ENCODE results near the gene M1AP. TPM values are rescaled to one million over a fixed set of nuclear protein-coding genes. Genes with fewer than 3 reads are reported as not detected.

M1AP gene
- total and polyA plus RNA-seq, 7 donors, result 0.01 to 0.21 TPM; not detected in 5

GRCh38 chr2:74538881-74539339, 109.2 kb downstream of the M1AP start:
- Histone ChIP-seq H3K27ac (no peak overlapping the region), H3K9me3 (no peaks in the 10 kb centered on the region), H3K4me1 (no peaks in the 10 kb centered on the region), H3K4me3 (no peak overlapping the region), H3K36me3 (ENCODE audit: insufficient read depth in 1 of 2, low read depth in 1 of 2) (peaks cover 0 to 1% of the 10 kb centered on the region in 2 donors), H3K27me3 (ENCODE audit: insufficient read depth in 3 of 3, low read length in 2 of 3) (no peaks in the 10 kb centered on the region)
- intact Hi-C loops (cut with DNase I), result no loop called here
- no peak for TF ChIP-seq CTCF (IDR thresholded peaks at IDR 0.05)
- WGBS, 3 donors, result 77 to 81% (median 77%) methylated on average over 7 of the region's 7 CpGs
- DNase-seq (no peak), ATAC-seq (no peak)

GRCh38 chr2:74537140-74537539, 111.0 kb downstream of the M1AP start:
- no peak for TF ChIP-seq CTCF (IDR thresholded peaks at IDR 0.05)
- Histone ChIP-seq H3K4me1 (peaks cover under 1% of the 10 kb centered on the region), H3K36me3 (ENCODE audit: insufficient read depth in 1 of 2, low read depth in 1 of 2) (peaks cover 5 to 19% of the 10 kb centered on the region in 2 donors), H3K4me3 (no peak overlapping the region), H3K27me3 (ENCODE audit: insufficient read depth in 3 of 3, low read length in 2 of 3) (no peaks in the 10 kb centered on the region), H3K9me3 (no peaks in the 10 kb centered on the region), H3K27ac (no peak overlapping the region)
- WGBS, 3 donors, result 63 to 72% (median 67%) methylated on average over 4 of the region's 4 CpGs
- ATAC-seq (no peak), DNase-seq (no peak)
- intact Hi-C loops (cut with DNase I), result no loop called here

- Histone ChIP-seq H3K4me3 (no peak overlapping the region), H3K9me3 (no peaks in the 10 kb centered on the region), H3K36me3 (ENCODE audit: insufficient read depth in 1 of 2, low read depth in 1 of 2) (peaks cover 5 to 27% of the 10 kb centered on the region in 2 donors), H3K27ac (no peak overlapping the region), H3K27me3 (ENCODE audit: insufficient read depth in 3 of 3, low read length in 2 of 3) (no peaks in the 10 kb centered on the region), H3K4me1 (peaks cover 8% of the 10 kb centered on the region)
- DNase-seq (no peak), ATAC-seq (no peak)
- TF ChIP-seq CTCF (IDR thresholded peaks at IDR 0.05), result no peak
- 80 to 84% (median 83%) methylated on average over 23 of the region's 23 CpGs for WGBS, 3 donors
- intact Hi-C loops (cut with DNase I), result no loop called here
These were observed 111.8 kb downstream of the M1AP start for GRCh38 chr2:74536166-74536950.

- 85 to 96% (median 88%) methylated on average over 10 of the region's 10 CpGs for WGBS, 3 donors
- no peaks in the 10 kb centered on the region for H3K27me3 ChIP-seq (ENCODE audit: insufficient read depth in 3 of 3, low read length in 2 of 3)
- peaks cover 17% of the 10 kb centered on the region for H3K4me1 ChIP-seq
- intact Hi-C loops (cut with DNase I), result no loop called here
- no peak for DNase-seq
- no peak for ATAC-seq
- no peaks in the 10 kb centered on the region for H3K9me3 ChIP-seq
- H3K4me3 ChIP-seq, result no peak overlapping the region
- no peak overlapping the region for H3K27ac ChIP-seq
- no peak for TF ChIP-seq CTCF (IDR thresholded peaks at IDR 0.05)
- H3K36me3 ChIP-seq (ENCODE audit: insufficient read depth in 1 of 2, low read depth in 1 of 2), result peaks cover 5 to 33% of the 10 kb centered on the region in 2 donors
These were observed 112.6 kb downstream of the M1AP start for GRCh38 chr2:74535440-74535965.

Measured in psoas muscle (tissue), 8 donors.